RWPE2 (cell line): ENCODE results near the gene ITGB1.
A peak's percentile ranks its signal among the peaks of the same experiment; 100 is the strongest.

ENCODE experiments used
- ATAC-seq: fragments of 200-7000 bp; cut with Tn5 transposase; 3 replicates; pipeline ENCODE4 v1.9.1; 2021; ENCODE audit warnings: low read depth
- DNase-seq: peaks from one replicate; pipeline ENCODE4 v3.0.0-alpha.2; 2020; ENCODE audit warnings: low spot score
- H3K27ac ChIP-seq: fragments of 450-650 bp; 2 replicates; pipeline ENCODE4 v1.5.1; 2017; ENCODE audit warnings: mild to moderate bottlenecking; ENCODE audit not compliant: poor library complexity, severe bottlenecking
- H3K27me3 ChIP-seq: fragments of 250-450 bp; sonication (Bioruptor Pico); 2 replicates; pipeline ENCODE4 v1.5.1; 2021; ENCODE audit warnings: mild to moderate bottlenecking, moderate library complexity; ENCODE audit not compliant: insufficient read depth, poor library complexity, severe bottlenecking
- H3K36me3 ChIP-seq: fragments of 250-450 bp; sonication (Bioruptor Pico); 2 replicates; pipeline ENCODE4 v1.5.1; 2020; ENCODE audit warnings: low read depth, mild to moderate bottlenecking, moderate library complexity
- H3K4me1 ChIP-seq: fragments of 250-450 bp; sonication (Bioruptor Pico); 2 replicates; pipeline ENCODE4 v1.5.1; 2021; ENCODE audit warnings: mild to moderate bottlenecking, moderate library complexity; ENCODE audit not compliant: insufficient read depth, poor library complexity, severe bottlenecking
- H3K4me3 ChIP-seq: fragments of 250-450 bp; sonication (Bioruptor Pico); 2 replicates; pipeline ENCODE4 v1.5.1; 2021; ENCODE audit warnings: mild to moderate bottlenecking, moderate library complexity; ENCODE audit not compliant: severe bottlenecking
- H3K9me3 ChIP-seq: fragments of 250-450 bp; sonication (Bioruptor Pico); 2 replicates; pipeline ENCODE4 v1.5.1; 2021; ENCODE audit warnings: mild to moderate bottlenecking, moderate library complexity; ENCODE audit not compliant: severe bottlenecking
- CTCF ChIP-seq: fragments of 450-650 bp; IDR thresholded peaks from one replicate; pipeline ENCODE4 v1.5.1; 2017; ENCODE audit warnings: mild to moderate bottlenecking, moderate library complexity; ENCODE audit not compliant: poor library complexity, severe bottlenecking

ITGB1 gene

GRCh38 chr10:32987172-32987571 is 29.1 kb upstream of the ITGB1 start:
- Histone ChIP-seq H3K4me3 (no peak overlapping the region), H3K27ac (no peak overlapping the region), H3K27me3 (no peaks in the 10 kb centered on the region), H3K36me3 (no peaks in the 10 kb centered on the region), H3K9me3 (no peaks in the 10 kb centered on the region), H3K4me1 (peaks cover 35% of the 10 kb centered on the region)
- ATAC-seq = no peak
- no peak for TF ChIP-seq CTCF
- DNase-seq = no peak

GRCh38 chr10:32985775-32986350 is 27.8 kb upstream of the ITGB1 start:
- H3K36me3 ChIP-seq = no peaks in the 10 kb centered on the region
- H3K27me3 ChIP-seq = no peaks in the 10 kb centered on the region
- no peaks in the 10 kb centered on the region for H3K9me3 ChIP-seq
- peak overlapping the region; percentile 98 for H3K27ac ChIP-seq
- peaks cover 48% of the 10 kb centered on the region for H3K4me1 ChIP-seq
- no peak for DNase-seq
- no peak for TF ChIP-seq CTCF
- ATAC-seq = peak; percentile 35; the same call in 1 of the 3 replicates
- no peak overlapping the region for H3K4me3 ChIP-seq

- Histone ChIP-seq H3K27me3 (no peaks in the 10 kb centered on the region), H3K36me3 (no peaks in the 10 kb centered on the region), H3K4me1 (peaks cover 49% of the 10 kb centered on the region), H3K9me3 (no peaks in the 10 kb centered on the region), H3K27ac (peak overlapping the region; percentile 98), H3K4me3 (no peak overlapping the region)
- no peak for TF ChIP-seq CTCF
- DNase-seq = no peak
- no peak for ATAC-seq
Measured at GRCh38 chr10:32985341-32985764, 27.3 kb upstream of the ITGB1 start.

- Histone ChIP-seq H3K36me3 (no peaks in the 10 kb centered on the region), H3K4me3 (no peak overlapping the region), H3K27ac (peak overlapping the region; percentile 98), H3K27me3 (no peaks in the 10 kb centered on the region), H3K9me3 (no peaks in the 10 kb centered on the region), H3K4me1 (peaks cover 55% of the 10 kb centered on the region)
- no peak for TF ChIP-seq CTCF
- ATAC-seq (no peak), DNase-seq (no peak)
Measured at GRCh38 chr10:32984003-32984600, 26.1 kb upstream of the ITGB1 start.
